ENCODE data around the gene PIGK. TPM values are rescaled to one million over a fixed set of nuclear protein-coding genes. Genes with fewer than 3 reads are reported as not detected.

PIGK gene
- total and polyA plus RNA-seq, 2 of the 4 experiments (the other 2 are of a cell fraction), result 15.6 to 21.2 TPM

- no peak overlapping the region for H3K4ac ChIP-seq (ENCODE audit: low read depth, low read length)
- dilution Hi-C loops (cut with HindIII; ENCODE audit: low sequenced_read_pairs, unreplicated experiment), result no loop called here
- no peak overlapping the region for H2BK5ac ChIP-seq (ENCODE audit: low read depth, low read length, poor library complexity, severe bottlenecking)
- no peaks in the 10 kb centered on the region for H3K79me1 ChIP-seq (ENCODE audit: low read depth in 1 of 2, low read length in 2 of 2)
- H4K91ac ChIP-seq (ENCODE audit: insufficient read depth, low read depth, low read length), result no peak overlapping the region
- H3K56ac ChIP-seq (ENCODE audit: extremely low read depth, insufficient read depth, low read length), result no peak overlapping the region
- no peak overlapping the region for H2AK5ac ChIP-seq (ENCODE audit: low read depth, low read length)
- H4K8ac ChIP-seq (ENCODE audit: low read depth in 2 of 2, low read length in 2 of 2), result no peak overlapping the region
- in situ Hi-C loops (cut with MboI; ENCODE audit: low sequenced_read_pairs), result no loop called here
- H3K4me2 ChIP-seq (ENCODE audit: low read depth, low read length), result no peak overlapping the region
- H3K9me1 ChIP-seq (ENCODE audit: insufficient read depth, low read length), result no peaks in the 10 kb centered on the region; the same call in 1 of the 2 replicates
- no peak overlapping the region for H3K4me3 ChIP-seq (ENCODE audit: insufficient read depth, low read depth, low read length)
- H3K14ac ChIP-seq (replicated peaks; ENCODE audit: low read depth, low read length), result no peak overlapping the region
- ChIA-PET POLR2A (ENCODE audit: unreplicated experiment) (no interaction called here), CTCF (no interaction called here)
- no peak overlapping the region for H3K23ac ChIP-seq (ENCODE audit: low read depth, low read length)
- H3K4me1 ChIP-seq (ENCODE audit: control insufficient read depth, insufficient read depth, low read length), result no peaks in the 10 kb centered on the region
- H2BK120ac ChIP-seq (ENCODE audit: low read depth, low read length), result no peak overlapping the region
- WGBS, 2 experiments (ENCODE audit: extremely low coverage in 2 of 2, insufficient read length in 1 of 2), result no CpG with 5 or more reads among the region's 7 CpGs
- no peak for TF ChIP-seq RAD21 (IDR thresholded peaks at IDR 0.05; ENCODE audit: low read length)
- no peak for TF ChIP-seq USF2 (IDR thresholded peaks at IDR 0.05; ENCODE audit: low read depth, low read length)
- TF ChIP-seq SMC3 (IDR thresholded peaks at IDR 0.05; ENCODE audit: low read depth, low read length), result no peak
- TF ChIP-seq MAZ (IDR thresholded peaks at IDR 0.05; ENCODE audit: borderline replicate concordance, low read depth, low read length), result no peak
- TF ChIP-seq NFE2L2 (IDR thresholded peaks at IDR 0.05; ENCODE audit: low read depth, low read length), result no peak
- TF ChIP-seq ELK1 (IDR thresholded peaks at IDR 0.05; ENCODE audit: borderline replicate concordance, low read depth, low read length), result no peak
- no peak for TF ChIP-seq RCOR1 (IDR thresholded peaks at IDR 0.05; ENCODE audit: insufficient replicate concordance, low read length)
- TF ChIP-seq MXI1 (IDR thresholded peaks at IDR 0.05; ENCODE audit: borderline replicate concordance, low read depth, low read length), result no peak
- no peak for TF ChIP-seq CTCF (conservative IDR thresholded peaks at IDR 0.05; ENCODE audit: low read depth, low read length)
- no peak for TF ChIP-seq RFX5 (IDR thresholded peaks at IDR 0.05; ENCODE audit: low read depth, low read length)
- TF ChIP-seq MAFK (IDR thresholded peaks at IDR 0.05; ENCODE audit: low read depth, low read length), result no peak
- TF ChIP-seq BHLHE40 (IDR thresholded peaks at IDR 0.05; ENCODE audit: low read depth, low read length), result no peak
- no peak for TF ChIP-seq CHD1 (IDR thresholded peaks at IDR 0.05; ENCODE audit: low read depth, low read length)
- no peak for TF ChIP-seq POLR2A (IDR thresholded peaks at IDR 0.05; ENCODE audit: low read depth, low read length)
- TF ChIP-seq CEBPB (IDR thresholded peaks at IDR 0.05; ENCODE audit: low read depth, low read length), result no peak
- TF ChIP-seq FOS (IDR thresholded peaks at IDR 0.05; ENCODE audit: low read depth, low read length), result no peak
- ATAC-seq (ENCODE audit: low read depth) (no peak), DNase-seq (no peak)
- no peak overlapping the region for H3K27ac ChIP-seq (ENCODE audit: insufficient read depth, low read length)
- H3K36me3 ChIP-seq (ENCODE audit: control insufficient read depth, insufficient read depth, low read length), result no peaks in the 10 kb centered on the region
- peaks cover 2% of the 10 kb centered on the region; the same call in 1 of the 2 replicates for H3K27me3 ChIP-seq (ENCODE audit: control insufficient read depth, insufficient read depth, low read length)
- H4K5ac ChIP-seq (ENCODE audit: low read depth, low read length), result no peak overlapping the region
- H2BK15ac ChIP-seq (ENCODE audit: low read depth, low read length), result no peak overlapping the region
- intact Hi-C loops (cut with micrococcal nuclease), result no loop called here
- no peak overlapping the region for H3K18ac ChIP-seq (ENCODE audit: low read depth, low read length)
- no peak overlapping the region for H2BK20ac ChIP-seq (ENCODE audit: low read depth, low read length)
- no peak overlapping the region for H3K9ac ChIP-seq (ENCODE audit: low read depth, low read length)
- H3K9me3 ChIP-seq (ENCODE audit: control insufficient read depth, insufficient read depth, low read length), result no peaks in the 10 kb centered on the region
- no peak overlapping the region for H2AK9ac ChIP-seq (replicated peaks; ENCODE audit: low read depth, low read length, poor library complexity)
- no TSS peak for BruUV-seq (replicated peaks)
- no peak overlapping the region for H2AFZ ChIP-seq (replicated peaks; ENCODE audit: low read length, poor library complexity)
- no peaks in the 10 kb centered on the region for H4K20me1 ChIP-seq (ENCODE audit: insufficient read depth, low read length)
These were observed 161.1 kb downstream of the PIGK start for GRCh38 chr1:77057994-77058585.

Data from IMR-90 (cell line).